HUES6 (cell line): Measurements from ENCODE around the gene RIN3.

Experiments used
- H3K27ac ChIP-seq: 2 replicates; pipeline ENCODE4 v1.7.0; 2013; ENCODE audit warnings: low read depth, mild to moderate bottlenecking, low read length, inconsistent platforms
- H3K27me3 ChIP-seq: 2 replicates; pipeline ENCODE4 v1.6.1; 2013; ENCODE audit warnings: low read length; ENCODE audit not compliant: control insufficient read depth, insufficient read depth
- H3K36me3 ChIP-seq: 2 replicates; pipeline ENCODE4 v1.6.1; 2013; ENCODE audit warnings: low read length; ENCODE audit not compliant: control insufficient read depth, insufficient read depth
- H3K4me1 ChIP-seq: 2 replicates; pipeline ENCODE4 v1.6.1; 2013; ENCODE audit warnings: low read length; ENCODE audit not compliant: control insufficient read depth, insufficient read depth
- H3K4me3 ChIP-seq: 2 replicates; pipeline ENCODE4 v1.5.1; 2013; ENCODE audit warnings: low read depth, low read length
- H3K9ac ChIP-seq: one replicate; pipeline ENCODE4 v1.6.1; 2013; ENCODE audit warnings: mild to moderate bottlenecking, low read length
- H3K9me3 ChIP-seq: 2 replicates; pipeline ENCODE4 v1.6.1; 2013; ENCODE audit warnings: low read depth, low read length; ENCODE audit not compliant: control insufficient read depth, insufficient read depth

Gene RIN3

DNA sequence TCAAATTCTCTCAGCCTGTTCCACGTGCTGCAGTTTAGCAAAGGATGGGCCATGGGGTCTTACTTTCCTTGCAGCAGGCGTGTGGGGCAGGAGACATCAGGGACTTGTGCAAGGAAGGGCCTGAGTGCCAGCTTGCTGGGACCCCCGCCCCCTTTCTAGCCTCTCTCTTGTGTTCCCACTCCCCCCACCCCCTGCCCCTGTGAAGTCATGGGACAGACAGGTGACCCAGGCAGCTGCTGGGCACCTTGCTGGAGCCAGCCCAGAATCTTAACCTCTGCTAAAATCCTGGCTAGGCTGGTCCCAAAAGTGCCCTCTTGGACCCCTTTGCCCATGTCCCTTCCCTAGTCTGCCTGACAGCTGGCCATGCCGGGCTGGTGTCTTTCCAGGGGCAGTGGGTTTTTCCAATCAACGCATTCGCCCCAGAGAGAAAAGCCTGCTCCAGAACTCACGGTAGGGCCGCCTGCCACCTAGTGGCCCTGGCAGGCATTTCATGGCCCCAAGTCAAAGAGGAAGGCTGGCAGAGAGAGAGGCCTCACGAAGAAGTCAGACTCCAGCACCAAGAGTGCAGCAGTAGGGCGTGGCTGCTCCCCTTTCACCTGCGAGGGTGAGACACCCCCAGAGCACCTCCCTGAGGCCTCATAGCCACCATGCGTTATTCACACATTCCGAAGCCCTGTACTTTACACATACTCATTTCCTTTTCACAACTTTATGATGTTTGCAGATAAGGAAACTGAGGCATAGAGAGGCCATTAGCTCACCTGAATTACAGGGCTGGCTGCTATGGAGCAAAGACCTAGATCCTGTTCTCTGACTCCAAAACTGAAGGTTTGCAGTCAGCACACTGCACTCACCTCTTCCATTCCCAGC is 167.4 kb downstream of the RIN3 start:
- peaks cover 4% of the 10 kb centered on the region; the same call in 1 of the 2 replicates for H3K27me3 ChIP-seq
- H3K27ac ChIP-seq = no peak overlapping the region
- H3K4me3 ChIP-seq = no peak overlapping the region
- H3K9me3 ChIP-seq = no peaks in the 10 kb centered on the region
- no peaks in the 10 kb centered on the region for H3K4me1 ChIP-seq
- H3K9ac ChIP-seq = no peak overlapping the region
- H3K36me3 ChIP-seq = no peaks in the 10 kb centered on the region; the same call in 1 of the 2 replicates

DNA sequence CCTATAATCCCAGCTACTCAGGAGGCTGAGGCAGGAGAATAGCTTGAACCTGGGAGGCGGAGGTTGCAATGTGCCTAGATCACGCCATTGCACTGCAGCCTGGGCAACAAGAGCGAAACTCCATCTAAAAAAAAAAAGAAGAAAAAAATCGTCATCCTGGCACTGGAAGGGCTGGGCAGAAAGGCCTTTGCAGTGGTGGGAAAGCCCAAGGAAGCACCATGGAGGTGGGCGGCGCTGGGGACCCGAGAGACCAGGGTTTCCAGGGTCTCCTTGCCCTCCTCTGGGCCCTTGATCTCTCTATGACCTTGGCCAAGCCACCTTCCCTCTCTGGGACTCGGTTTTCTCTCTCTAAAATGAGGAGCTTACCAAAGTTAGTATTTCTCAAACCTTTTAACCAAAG is 169.5 kb downstream of the RIN3 start:
- H3K4me1 ChIP-seq = peaks cover 5% of the 10 kb centered on the region; the same call in 1 of the 2 replicates
- no peaks in the 10 kb centered on the region for H3K36me3 ChIP-seq
- no peak overlapping the region for H3K27ac ChIP-seq
- no peak overlapping the region for H3K4me3 ChIP-seq
- H3K27me3 ChIP-seq = peaks cover 22% of the 10 kb centered on the region
- no peaks in the 10 kb centered on the region for H3K9me3 ChIP-seq
- H3K9ac ChIP-seq = no peak overlapping the region

DNA sequence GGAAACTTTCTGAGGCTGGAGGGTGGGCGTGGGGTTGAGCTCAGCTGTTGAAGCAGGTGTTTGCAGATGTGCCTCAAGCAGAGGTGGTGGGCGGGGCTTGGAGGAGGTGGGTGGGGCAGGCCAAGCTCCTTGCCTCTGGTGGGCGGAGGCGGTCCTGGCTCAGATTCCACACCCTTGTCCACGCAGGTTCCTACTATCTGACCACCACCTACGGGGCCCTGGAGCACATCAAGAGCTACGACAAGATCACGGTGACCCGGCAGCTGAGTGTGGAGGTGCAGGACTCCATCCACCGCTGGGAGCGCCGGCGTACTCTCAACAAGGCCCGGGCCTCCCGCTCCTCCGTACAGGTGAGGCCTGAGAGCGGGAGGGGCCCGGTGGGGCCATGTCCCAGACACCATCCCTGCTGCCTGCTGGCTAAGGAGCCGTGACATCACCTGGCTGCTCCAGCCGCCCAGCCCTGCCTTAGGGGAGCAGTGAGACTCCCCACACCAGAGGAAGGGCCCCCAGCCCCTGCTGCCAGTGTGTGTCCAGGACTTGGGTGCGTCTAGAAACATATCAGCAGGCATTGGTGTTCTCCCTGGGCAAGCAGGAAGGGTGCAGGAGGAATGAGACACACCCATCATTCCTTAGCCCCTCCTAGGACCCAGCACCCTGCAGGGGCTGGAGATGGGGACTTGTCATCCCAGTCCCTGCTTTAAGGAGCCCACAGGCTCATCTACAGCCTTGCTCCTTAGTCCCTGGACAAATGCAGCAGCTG is 171.4 kb downstream of the RIN3 start:
- Histone ChIP-seq H3K27me3 (peaks cover 33% of the 10 kb centered on the region), H3K4me3 (no peak overlapping the region), H3K4me1 (peaks cover 5% of the 10 kb centered on the region; the same call in 1 of the 2 replicates), H3K27ac (no peak overlapping the region), H3K9ac (no peak overlapping the region), H3K36me3 (no peaks in the 10 kb centered on the region), H3K9me3 (no peaks in the 10 kb centered on the region)

DNA sequence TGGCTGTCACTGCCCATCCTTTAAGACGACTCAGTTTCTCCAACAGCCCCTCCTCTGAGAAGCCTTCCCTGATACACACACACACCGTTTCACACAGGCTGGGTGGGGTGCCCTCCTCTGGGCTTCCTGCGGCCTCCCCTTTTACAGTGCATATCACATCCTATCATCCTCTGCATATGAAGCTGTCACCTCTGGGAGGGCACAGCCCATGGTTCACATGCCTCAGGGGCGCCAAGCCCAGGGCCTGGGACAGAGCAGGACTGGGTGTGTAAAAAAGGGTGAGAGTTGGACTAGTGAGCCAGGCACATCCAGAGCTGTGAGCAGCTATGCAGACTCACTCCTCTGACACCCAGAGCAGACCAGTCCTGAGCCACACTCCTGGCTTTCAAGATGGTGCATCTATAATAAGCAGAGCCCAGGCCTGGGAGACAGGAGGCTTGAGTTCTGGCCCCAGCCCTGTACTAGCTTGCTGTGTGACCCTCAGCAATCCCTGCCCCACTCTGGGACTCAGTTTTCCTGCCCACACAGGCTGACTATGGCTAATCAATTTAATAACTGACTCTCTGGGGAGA is 172.3 kb downstream of the RIN3 start:
- Histone ChIP-seq H3K9ac (no peak overlapping the region), H3K9me3 (no peaks in the 10 kb centered on the region), H3K36me3 (no peaks in the 10 kb centered on the region), H3K27ac (no peak overlapping the region), H3K27me3 (peaks cover 33% of the 10 kb centered on the region), H3K4me3 (no peak overlapping the region), H3K4me1 (peaks cover 5% of the 10 kb centered on the region; the same call in 1 of the 2 replicates)

DNA sequence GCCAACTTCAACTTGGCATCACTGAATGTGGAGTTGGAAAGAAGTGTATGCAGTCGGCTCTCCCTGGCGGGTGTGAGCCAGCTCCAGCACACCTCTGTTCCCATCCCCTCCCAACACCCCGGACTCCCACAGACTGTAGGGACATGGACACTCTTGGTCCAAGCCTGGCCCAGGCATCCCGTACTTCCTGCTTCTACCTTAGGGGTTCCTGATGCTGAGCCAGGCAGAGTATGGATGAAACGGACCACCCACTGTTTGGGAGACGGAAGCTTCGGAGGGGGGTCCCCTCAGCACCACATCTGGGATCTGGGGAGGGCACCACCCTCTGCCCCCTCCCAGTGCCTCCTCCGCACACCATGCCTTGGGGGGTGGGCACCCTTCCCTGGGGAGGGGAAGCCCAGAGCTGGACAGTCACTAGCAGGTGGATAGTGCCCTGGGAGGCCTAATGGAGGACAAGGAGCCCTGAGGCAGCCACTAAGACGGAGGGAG is 172.9 kb downstream of the RIN3 start:
- no peak overlapping the region for H3K4me3 ChIP-seq
- no peaks in the 10 kb centered on the region for H3K36me3 ChIP-seq
- no peak overlapping the region for H3K9ac ChIP-seq
- peaks cover 33% of the 10 kb centered on the region for H3K27me3 ChIP-seq
- no peak overlapping the region for H3K27ac ChIP-seq
- H3K4me1 ChIP-seq = peaks cover 5% of the 10 kb centered on the region; the same call in 1 of the 2 replicates
- no peaks in the 10 kb centered on the region for H3K9me3 ChIP-seq

DNA sequence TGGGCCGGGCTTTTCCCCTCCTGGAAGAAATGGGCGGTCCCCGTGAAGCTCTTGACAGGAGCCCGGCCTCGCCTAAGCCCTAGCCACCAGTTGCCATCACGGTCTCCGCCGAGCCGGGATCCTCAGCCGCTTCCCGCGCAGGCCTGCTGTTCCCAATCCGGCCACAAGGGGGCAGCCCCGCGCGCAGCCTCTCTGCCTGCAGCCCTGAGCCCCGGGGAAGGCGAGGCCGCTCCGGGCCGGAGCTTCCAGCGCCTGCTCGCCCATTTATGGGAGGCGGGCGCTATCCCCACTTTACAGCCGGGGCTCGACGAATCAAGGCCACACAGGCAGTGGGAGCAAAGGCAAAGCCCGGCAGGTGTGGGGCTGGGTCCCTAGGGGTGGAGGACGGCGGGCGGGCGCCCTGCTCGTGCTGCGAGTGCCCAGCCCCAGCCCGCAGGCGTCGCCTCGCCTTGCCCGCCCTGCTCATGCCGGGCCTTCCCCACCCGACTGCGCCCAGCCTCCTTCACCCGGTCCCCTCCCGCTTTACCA is 173.4 kb downstream of the RIN3 start:
- peak overlapping the region; percentile 32 for H3K9ac ChIP-seq
- H3K9me3 ChIP-seq = no peaks in the 10 kb centered on the region
- peaks cover 33% of the 10 kb centered on the region for H3K27me3 ChIP-seq
- peak overlapping the region; percentile 71 for H3K4me3 ChIP-seq
- no peaks in the 10 kb centered on the region for H3K36me3 ChIP-seq
- no peak overlapping the region for H3K27ac ChIP-seq
- peaks cover 5% of the 10 kb centered on the region; the same call in 1 of the 2 replicates for H3K4me1 ChIP-seq

DNA sequence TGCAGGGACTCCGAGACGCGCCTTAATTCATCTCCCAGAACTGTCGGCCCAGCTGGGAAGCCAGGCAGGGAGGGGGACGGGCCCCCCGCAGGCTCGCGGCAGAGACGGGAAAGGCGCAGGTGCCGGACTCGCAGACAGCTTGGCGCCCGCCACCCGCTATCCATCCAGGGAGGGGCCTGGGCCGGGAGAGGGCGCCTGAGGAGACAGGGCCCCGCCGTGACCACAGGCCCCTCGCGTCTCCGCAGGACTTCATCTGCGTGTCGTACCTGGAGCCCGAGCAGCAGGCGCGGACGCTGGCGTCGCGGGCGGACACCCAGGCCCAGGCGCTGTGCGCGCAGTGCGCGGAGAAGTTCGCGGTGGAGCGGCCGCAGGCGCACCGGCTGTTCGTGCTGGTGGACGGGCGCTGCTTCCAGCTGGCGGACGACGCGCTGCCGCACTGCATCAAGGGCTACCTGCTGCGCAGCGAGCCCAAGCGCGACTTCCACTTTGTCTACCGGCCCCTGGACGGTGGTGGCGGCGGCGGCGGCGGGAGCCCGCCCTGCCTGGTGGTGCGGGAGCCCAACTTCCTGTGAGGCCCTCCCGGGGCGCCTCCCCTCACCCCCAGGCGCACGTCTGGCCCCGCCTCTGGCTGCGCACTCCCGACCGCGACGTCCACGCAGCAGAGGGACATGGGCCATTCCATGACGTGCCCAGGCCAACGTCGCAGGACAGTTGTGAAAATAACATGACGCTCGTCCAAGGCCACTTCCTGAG is 174.3 kb downstream of the RIN3 start:
- Histone ChIP-seq H3K4me1 (peaks cover 5% of the 10 kb centered on the region; the same call in 1 of the 2 replicates), H3K9ac (peak overlapping the region; percentile 23), H3K27ac (no peak overlapping the region), H3K9me3 (no peaks in the 10 kb centered on the region), H3K27me3 (peaks cover 33% of the 10 kb centered on the region), H3K4me3 (peak overlapping the region; percentile 71), H3K36me3 (no peaks in the 10 kb centered on the region)

DNA sequence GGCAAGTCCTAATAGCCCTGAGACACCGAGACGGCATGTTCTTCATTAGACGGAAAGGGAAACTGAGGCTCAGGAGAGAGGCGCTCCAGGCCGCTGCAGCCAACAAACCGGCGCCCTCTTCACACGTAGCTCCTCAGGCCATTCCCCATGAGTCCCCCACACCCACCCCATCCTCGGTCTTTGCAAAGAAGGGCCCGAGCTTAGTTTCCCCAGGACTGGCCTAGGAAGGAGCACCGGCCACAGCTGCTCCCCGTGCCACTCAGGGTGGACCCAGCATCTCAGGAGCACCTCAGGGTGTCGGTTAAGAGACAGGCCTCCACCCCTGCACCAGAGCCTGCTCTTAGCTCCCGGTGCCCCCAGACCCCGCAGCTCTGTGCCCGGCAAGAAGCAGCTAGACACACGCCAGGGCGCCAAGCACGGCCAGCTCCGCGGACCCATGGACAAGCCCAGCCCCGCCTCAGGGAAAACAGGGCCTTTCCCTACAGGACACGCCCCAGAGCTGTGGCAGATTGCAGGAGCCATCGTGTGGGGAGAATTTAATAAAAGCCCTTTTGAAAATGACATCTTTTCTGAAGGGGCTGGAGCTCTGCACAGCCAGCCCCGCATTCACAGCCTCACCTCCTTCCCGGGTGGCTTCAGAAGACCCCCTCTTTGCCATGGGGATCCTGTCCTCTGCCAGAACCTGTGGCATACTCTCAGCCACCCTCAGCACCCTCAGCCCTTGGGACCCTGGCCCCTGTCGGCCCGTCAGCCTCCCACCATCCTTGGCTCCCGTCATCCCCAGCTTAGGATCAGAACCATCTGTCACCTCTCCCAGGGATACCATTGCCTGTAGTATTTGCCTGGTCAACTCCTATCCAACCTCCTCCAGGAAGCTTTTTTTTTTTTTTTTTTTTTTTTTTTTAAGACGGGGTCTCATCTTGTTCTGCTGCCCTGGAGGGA is 175.1 kb downstream of the RIN3 start:
- H3K36me3 ChIP-seq = no peaks in the 10 kb centered on the region
- H3K9me3 ChIP-seq = no peaks in the 10 kb centered on the region
- peaks cover 5% of the 10 kb centered on the region; the same call in 1 of the 2 replicates for H3K4me1 ChIP-seq
- H3K27ac ChIP-seq = no peak overlapping the region
- peaks cover 33% of the 10 kb centered on the region for H3K27me3 ChIP-seq
- H3K4me3 ChIP-seq = peak overlapping the region; percentile 71
- H3K9ac ChIP-seq = no peak overlapping the region

DNA sequence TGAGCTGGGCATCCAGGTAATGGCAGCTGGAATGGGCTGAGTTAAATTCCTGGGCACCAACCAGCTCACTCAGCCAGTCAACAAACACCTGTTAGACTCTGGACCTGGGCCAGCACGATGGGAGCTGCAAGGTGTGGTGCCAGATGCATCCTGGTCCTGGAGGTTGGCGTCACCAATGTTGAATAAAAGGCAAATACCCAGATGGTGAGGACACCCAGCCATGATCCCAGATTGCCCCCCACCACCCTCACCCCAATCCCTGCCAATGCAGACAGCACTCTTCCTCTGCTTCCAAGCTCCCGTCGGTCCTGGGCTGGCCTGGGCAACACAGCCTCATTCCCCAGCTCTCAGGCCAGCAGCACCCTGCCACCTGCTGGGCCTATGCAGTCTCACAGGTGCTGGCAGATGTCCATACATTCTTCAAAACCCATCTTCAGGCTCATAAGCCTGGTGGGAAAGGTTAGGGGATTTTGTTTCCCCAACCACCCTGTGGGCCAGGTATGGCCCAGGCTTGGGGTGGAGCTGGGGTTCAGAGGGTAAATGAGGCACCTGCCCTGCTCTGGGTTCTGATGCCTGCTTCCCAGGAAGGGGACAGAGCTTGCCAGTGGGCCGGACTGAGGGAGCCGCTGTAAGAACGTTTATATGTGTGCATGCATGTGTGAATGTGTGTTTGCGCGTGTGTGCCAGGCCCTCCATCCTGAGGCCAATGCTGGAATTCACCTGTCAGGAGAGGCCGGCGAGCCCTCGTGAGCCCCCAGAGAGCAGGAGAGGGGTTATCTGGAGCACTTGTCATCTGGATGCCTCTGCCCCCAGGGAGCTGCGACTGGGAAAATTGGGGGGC is 176.8 kb downstream of the RIN3 start:
- Histone ChIP-seq H3K9me3 (no peaks in the 10 kb centered on the region), H3K9ac (no peak overlapping the region), H3K4me1 (peaks cover 5% of the 10 kb centered on the region; the same call in 1 of the 2 replicates), H3K36me3 (no peaks in the 10 kb centered on the region), H3K27me3 (peaks cover 36% of the 10 kb centered on the region), H3K27ac (no peak overlapping the region), H3K4me3 (no peak overlapping the region)
